ENCODE results near the gene EPHA4.

GRCh38 chr2:221372907-221373306, 199.2 kb downstream of the EPHA4 start:
- TF ChIP-seq NR3C1 (IDR thresholded peaks at IDR 0.05) (no peak), ESRRA (IDR thresholded peaks at IDR 0.05; ENCODE audit: borderline replicate concordance, low read length) (no peak)
